Smooth muscle cell (in vitro differentiated cells): Measurements from ENCODE around the gene IGSF9B. TPM values are rescaled to one million over a fixed set of nuclear protein-coding genes. Genes with fewer than 3 reads are reported as not detected.

ENCODE experiments used
- DNase-seq: peaks from one replicate; lab custom pipeline; 2025; ENCODE audit not compliant: unreplicated experiment; lab: John Stamatoyannopoulos, UW
- H2AFZ ChIP-seq: fragments of 200-600 bp; sonication (generic); 2 replicates; pipeline ENCODE4 v1.6.0; 2016; ENCODE audit warnings: antibody characterized with exemption, low read depth, mild to moderate bottlenecking
- H3F3A ChIP-seq: fragments of 200-600 bp; sonication (generic); 2 replicates; pipeline ENCODE4 v1.6.0; 2017; ENCODE audit warnings: antibody characterized with exemption, low read depth
- H3K27ac ChIP-seq: fragments of 200-600 bp; sonication (generic); 2 replicates; pipeline ENCODE4 v1.5.1; 2016; ENCODE audit warnings: low read depth, mild to moderate bottlenecking
- H3K27me3 ChIP-seq: fragments of 200-600 bp; sonication (generic); 2 replicates; pipeline ENCODE4 v1.6.1; 2016; ENCODE audit warnings: low read depth, mild to moderate bottlenecking
- H3K36me3 ChIP-seq: fragments of 200-600 bp; sonication (generic); 2 replicates; pipeline ENCODE4 v1.5.1; 2016; ENCODE audit warnings: low read depth
- H3K4me1 ChIP-seq: fragments of 200-600 bp; sonication (generic); 2 replicates; pipeline ENCODE4 v1.5.1; 2016; ENCODE audit warnings: low read depth
- H3K4me2 ChIP-seq: fragments of 200-600 bp; sonication (generic); 2 replicates; pipeline ENCODE4 v1.6.0; 2016; ENCODE audit warnings: mild to moderate bottlenecking
- H3K4me3 ChIP-seq: fragments of 200-600 bp; sonication (generic); 2 replicates; pipeline ENCODE4 v1.5.1; 2016; ENCODE audit warnings: mild to moderate bottlenecking
- H3K79me2 ChIP-seq: fragments of 200-600 bp; sonication (generic); 2 replicates; pipeline ENCODE4 v1.6.0; 2016; ENCODE audit warnings: low read depth, mild to moderate bottlenecking
- H3K9ac ChIP-seq: fragments of 200-600 bp; sonication (generic); 2 replicates; pipeline ENCODE4 v1.6.0; 2016; ENCODE audit warnings: low read depth
- H3K9me3 ChIP-seq: fragments of 200-600 bp; sonication (generic); replicated peaks from 2 replicates; pipeline ENCODE4 v1.5.1; 2016; ENCODE audit warnings: low read depth
- H4K20me1 ChIP-seq: fragments of 200-600 bp; sonication (generic); 2 replicates; pipeline ENCODE4 v1.6.0; 2016; ENCODE audit warnings: low read depth
- CTCF ChIP-seq: fragments of 200-600 bp; sonication (generic); IDR thresholded peaks from 2 replicates; pipeline ENCODE4 v1.5.1; 2017; ENCODE audit warnings: borderline replicate concordance, mild to moderate bottlenecking, antibody characterized with exemption; ENCODE audit not compliant: insufficient read depth, poor library complexity, severe bottlenecking
- WGBS: methylation state at CpG from one replicate; pipeline ENCODE4 v1.1.7; 2016; ENCODE audit warnings: low lambda C conversion rate; 5-methylcytosine and 5-hydroxymethylcytosine counted together
- polyA plus RNA-seq: library from polyadenylated mRNA; unstranded; fragments of >200 nt; fragmentation: Nextera tagmentation; extraction: Ambion mirVana; gene quantifications from 2 replicates; pipeline ENCODE4 v1.2.1, GENCODE V29; 2016
- total RNA-seq: library from RNA; depleted of rRNA; stranded (reverse); fragments of >200 nt; gene quantifications from 2 replicates; pipeline ENCODE4 v1.2.3, GENCODE V29; 2014

IGSF9B gene
- total and polyA plus RNA-seq, 2 experiments from 2014 or later: 0.82 to 1.7 TPM

GRCh38 chr11:133897331-133897650 lies 59.5 kb downstream of the IGSF9B start:
- no peak for TF ChIP-seq CTCF
- no peak overlapping the region for H3K4me3 ChIP-seq

GRCh38 chr11:133896642-133897330 lies 60.0 kb downstream of the IGSF9B start:
- Histone ChIP-seq H3K27ac (no peak overlapping the region), H3K9me3 (no peaks in the 10 kb centered on the region), H4K20me1 (no peaks in the 10 kb centered on the region), H3K9ac (no peak overlapping the region), H3F3A (no peaks in the 10 kb centered on the region), H3K4me1 (peaks cover 18% of the 10 kb centered on the region), H2AFZ (no peak overlapping the region), H3K27me3 (no peaks in the 10 kb centered on the region), H3K4me3 (no peak overlapping the region), H3K4me2 (no peak overlapping the region), H3K36me3 (no peaks in the 10 kb centered on the region), H3K79me2 (no peaks in the 10 kb centered on the region)
- no peak for TF ChIP-seq CTCF
- 93% methylated on average over 9 of the region's 10 CpGs for WGBS
- DNase-seq: no peak

More at GRCh38 chr11:133897331-133897650, 59.5 kb downstream of the IGSF9B start:
- no peak overlapping the region for H2AFZ ChIP-seq
- 92% methylated on average over 10 of the region's 10 CpGs for WGBS
- H3K27me3 ChIP-seq: no peaks in the 10 kb centered on the region
- no peak overlapping the region for H3K27ac ChIP-seq
- H4K20me1 ChIP-seq: no peaks in the 10 kb centered on the region
- no peak overlapping the region for H3K9ac ChIP-seq
- no peak overlapping the region for H3K4me2 ChIP-seq
- no peaks in the 10 kb centered on the region for H3K79me2 ChIP-seq
- H3K36me3 ChIP-seq: no peaks in the 10 kb centered on the region
- no peak for DNase-seq
- no peaks in the 10 kb centered on the region for H3F3A ChIP-seq
- H3K9me3 ChIP-seq: no peaks in the 10 kb centered on the region
- H3K4me1 ChIP-seq: peaks cover 18% of the 10 kb centered on the region

GRCh38 chr11:133896028-133896427 lies 60.7 kb downstream of the IGSF9B start:
- Histone ChIP-seq H3K4me3 (no peak overlapping the region), H3K9ac (no peak overlapping the region), H3K36me3 (no peaks in the 10 kb centered on the region), H3K4me2 (no peak overlapping the region), H3K27ac (peak overlapping the region; percentile 37), H3F3A (no peaks in the 10 kb centered on the region), H3K27me3 (no peaks in the 10 kb centered on the region), H3K4me1 (peaks cover 18% of the 10 kb centered on the region), H3K9me3 (no peaks in the 10 kb centered on the region), H2AFZ (no peak overlapping the region), H3K79me2 (no peaks in the 10 kb centered on the region), H4K20me1 (no peaks in the 10 kb centered on the region)
- WGBS: 69% methylated on average over 7 of the region's 7 CpGs
- DNase-seq: no peak
- TF ChIP-seq CTCF: no peak

- H3K36me3 ChIP-seq: no peaks in the 10 kb centered on the region
- TF ChIP-seq CTCF: no peak
- DNase-seq: no peak
These were observed 61.2 kb downstream of the IGSF9B start for GRCh38 chr11:133895551-133895950.

More at GRCh38 chr11:133895551-133895950, 61.2 kb downstream of the IGSF9B start:
- no peak overlapping the region for H3K9ac ChIP-seq
- no peak overlapping the region for H3K4me3 ChIP-seq
- H3F3A ChIP-seq: no peaks in the 10 kb centered on the region
- no peaks in the 10 kb centered on the region for H3K27me3 ChIP-seq
- no peaks in the 10 kb centered on the region for H3K79me2 ChIP-seq
- H3K4me1 ChIP-seq: peaks cover 18% of the 10 kb centered on the region
- H2AFZ ChIP-seq: peak overlapping the region; percentile 44
- WGBS: 66% methylated on average over 8 of the region's 8 CpGs
- H3K4me2 ChIP-seq: peak overlapping the region; percentile 64
- H3K9me3 ChIP-seq: no peaks in the 10 kb centered on the region
- H4K20me1 ChIP-seq: no peaks in the 10 kb centered on the region
- peak overlapping the region; percentile 37 for H3K27ac ChIP-seq
